ENCODE results near the gene AHDC1. TPM values are rescaled to one million over a fixed set of nuclear protein-coding genes. Genes with fewer than 3 reads are reported as not detected.

The AHDC1 gene
- total and polyA plus RNA-seq, 9 of the 15 experiments (the other 6 are each of a cell fraction or from before 2014, with no cell fraction given) = 0.21 to 36.4 (median 4.7) TPM

DNA sequence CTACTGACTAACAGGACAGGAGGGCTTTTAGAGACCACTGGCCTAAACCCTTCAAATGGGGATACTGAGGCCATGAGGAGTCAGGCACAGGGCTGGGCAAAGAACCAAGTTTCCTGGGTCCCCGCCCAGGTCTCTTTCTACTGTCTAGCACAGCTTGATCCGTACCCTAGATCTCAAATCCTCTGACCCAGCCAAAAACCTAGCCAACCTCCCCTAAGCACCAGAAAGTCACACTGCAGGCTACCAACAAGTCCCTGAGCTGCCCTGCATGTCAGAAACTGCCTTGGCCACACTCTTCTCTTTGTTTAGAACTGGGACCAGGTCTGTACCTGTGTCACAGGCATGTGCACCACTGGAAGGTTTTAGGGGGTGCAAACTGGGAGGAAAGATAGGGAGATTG is 33.6 kb downstream of the AHDC1 start:
- TF ChIP-seq ZFX (CRISPR knock-in tag; IDR thresholded peaks at IDR 0.05) (0 out of 2 replicates have a peak, but pooled peaks have one; percentile 11), GTF2A2 (tag; IDR thresholded peaks at IDR 0.05) (no peak)
- TF ChIP-seq, protein P1, sequence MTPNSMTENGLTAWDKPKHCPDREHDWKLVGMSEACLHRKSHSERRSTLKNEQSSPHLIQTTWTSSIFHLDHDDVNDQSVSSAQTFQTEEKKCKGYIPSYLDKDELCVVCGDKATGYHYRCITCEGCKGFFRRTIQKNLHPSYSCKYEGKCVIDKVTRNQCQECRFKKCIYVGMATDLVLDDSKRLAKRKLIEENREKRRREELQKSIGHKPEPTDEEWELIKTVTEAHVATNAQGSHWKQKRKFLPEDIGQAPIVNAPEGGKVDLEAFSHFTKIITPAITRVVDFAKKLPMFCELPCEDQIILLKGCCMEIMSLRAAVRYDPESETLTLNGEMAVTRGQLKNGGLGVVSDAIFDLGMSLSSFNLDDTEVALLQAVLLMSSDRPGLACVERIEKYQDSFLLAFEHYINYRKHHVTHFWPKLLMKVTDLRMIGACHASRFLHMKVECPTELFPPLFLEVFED (CRISPR knock-in tag; conservative IDR thresholded peaks at IDR 0.05) = no peak
- no peak for DNase-seq (ENCODE audit: extremely low read depth in 1 of 4, low spot score in 3 of 4)
- Histone ChIP-seq H3K79me2 (ENCODE audit: control insufficient read depth, insufficient read depth, low read length) (peaks cover 79% of the 10 kb centered on the region), H3K4me3 (no peak overlapping the region), H4K20me1 (replicated peaks; ENCODE audit: control insufficient read depth, insufficient read depth, low read length) (peaks cover 37% of the 10 kb centered on the region), H3K9me3 (replicated peaks; ENCODE audit: control insufficient read depth, insufficient read depth, low read depth, low read length) (no peaks in the 10 kb centered on the region), H3K36me3 (ENCODE audit: control insufficient read depth, insufficient read depth, low read length) (peaks cover 15% of the 10 kb centered on the region; the same call in 2 of the 3 replicates), H3K27ac (ENCODE audit: extremely low read depth, low read depth, low read length) (peak overlapping the region; percentile 20; the same call in 1 of the 3 replicates), H3K4me2 (ENCODE audit: insufficient read depth, low read length) (no peak overlapping the region), H2AFZ (ENCODE audit: low read depth, low read length) (no peak overlapping the region), H3K9me1 (ENCODE audit: control insufficient read depth, insufficient read depth, low read length) (peaks cover 7% of the 10 kb centered on the region), H3K27me3 (ENCODE audit: control insufficient read depth in 2 of 2, insufficient read depth in 2 of 2, low read length in 2 of 2) (no peaks in the 10 kb centered on the region), H3K9ac (ENCODE audit: insufficient read depth in 1 of 2, low read depth in 2 of 2, low read length in 2 of 2) (peak overlapping the region in 1 of 2 experiments; percentile 88; a peak in 1 of 4 replicates), H3K4me1 (replicated peaks in 1 of 2; ENCODE audit: control insufficient read depth in 2 of 2, insufficient read depth in 2 of 2, low read length in 2 of 2) (peaks cover 69 to 95% of the 10 kb centered on the region in 2 experiments)
- WGBS (ENCODE audit: insufficient coverage, low coverage, missing lambda C conversion rate) = 38% methylated on average over 2 of the region's 2 CpGs
- intact Hi-C loops (cut with micrococcal nuclease) (no loop called here), in situ Hi-C loops (cut with MboI) (no loop called here)
- no peak for FAIRE-seq
- ChIA-PET POLR2A (interaction anchor here (0.6 to 4.8 kb wide), 5 partner anchors 12 to 115 kb away, joined by 3 to 29 read pairs (median 4); partner anchors contain the start of gene AHDC1), CTCF (ENCODE audit: low intra/inter-chr PET ratio) (no interaction called here)
- ATAC-seq = no peak
- BruUV-seq (replicated peaks) = no TSS peak

Data from K562 (cell line).